SU-DHL-6 (cell line): ENCODE data around the gene DYSF.

Source experiments
- H2AFZ ChIP-seq: fragments of 200-600 bp; sonication (generic); 2 replicates; pipeline ENCODE4 v1.6.1; 2014; ENCODE audit warnings: low read depth, mild to moderate bottlenecking, moderate library complexity, mixed read lengths, antibody characterized with exemption, low read length; ENCODE audit not compliant: severe bottlenecking
- H3F3A ChIP-seq: fragments of 200-600 bp; shearing (Covaris generic); 2 replicates; pipeline ENCODE4 v1.6.0; 2016; ENCODE audit warnings: antibody characterized with exemption, mild to moderate bottlenecking; ENCODE audit not compliant: insufficient read depth
- H3K27ac ChIP-seq: fragments of 200-600 bp; sonication (generic); 2 replicates; pipeline ENCODE4 v1.5.1; 2016; ENCODE audit warnings: low read depth, mild to moderate bottlenecking, low read length, moderate library complexity, mixed read lengths
- H3K27me3 ChIP-seq: fragments of 200-600 bp; sonication (generic), shearing (Covaris generic); 2 replicates; pipeline ENCODE4 v1.6.0; 2014; ENCODE audit warnings: mild to moderate bottlenecking, low read length
- H3K36me3 ChIP-seq: fragments of 200-600 bp; sonication (generic); 2 replicates; pipeline ENCODE4 v1.6.1; 2014; ENCODE audit warnings: mild to moderate bottlenecking, low read length, mixed read lengths
- H3K4me2 ChIP-seq: fragments of 300-600, 200-600 bp; shearing (Covaris generic), sonication (generic); 2 replicates; pipeline ENCODE4 v1.6.0; 2014; ENCODE audit warnings: low read length, low read depth, mild to moderate bottlenecking; ENCODE audit not compliant: poor library complexity, severe bottlenecking
- H3K4me3 ChIP-seq: fragments of 200-600 bp; sonication (generic); 2 replicates; pipeline ENCODE4 v1.5.1; 2014; ENCODE audit warnings: antibody characterized with exemption, low read length, mild to moderate bottlenecking, mixed read lengths; ENCODE audit not compliant: insufficient read depth, poor library complexity, severe bottlenecking
- H3K79me2 ChIP-seq: fragments of 200-600 bp; sonication (generic); 2 replicates; pipeline ENCODE4 v1.6.1; 2014; ENCODE audit warnings: mild to moderate bottlenecking, low read length, moderate library complexity; ENCODE audit not compliant: insufficient read depth
- H3K9ac ChIP-seq: fragments of 200-600 bp; sonication (generic); 2 replicates; pipeline ENCODE4 v1.7.0; 2014; ENCODE audit warnings: mild to moderate bottlenecking, low read length
- H3K9me2 ChIP-seq: fragments of 200-600 bp; sonication (generic); replicated peaks from 2 replicates; pipeline ENCODE4 v1.6.1; 2014; ENCODE audit warnings: low read length; ENCODE audit not compliant: insufficient read depth
- H3K9me3 ChIP-seq: fragments of 200-600 bp; sonication (generic); 2 replicates; pipeline ENCODE4 v1.6.1; 2014; ENCODE audit warnings: low read length, mixed read lengths; ENCODE audit not compliant: insufficient read depth
- H4K20me1 ChIP-seq: fragments of 200-600 bp; sonication (generic); 2 replicates; pipeline ENCODE4 v1.6.1; 2014; ENCODE audit warnings: low read depth, mild to moderate bottlenecking, antibody characterized with exemption, low read length, moderate library complexity, mixed read lengths
- EZH2phosphoT487 ChIP-seq: fragments of 200-600 bp; sonication (generic), shearing (Covaris generic); conservative IDR thresholded peaks from 2 replicates; pipeline ENCODE4 v1.6.1; 2018; ENCODE audit warnings: mild to moderate bottlenecking, antibody characterized with exemption, low read length, moderate library complexity, mixed read lengths
- TF ChIP-seq, protein P1 (sequence below): fragments of 200-600 bp; sonication (generic); IDR thresholded peaks from one replicate; pipeline ENCODE4 v1.5.1; 2017; ENCODE audit warnings: antibody characterized with exemption, mild to moderate bottlenecking, low read length, moderate library complexity; ENCODE audit not compliant: insufficient read depth, poor library complexity, severe bottlenecking

The DYSF gene

DNA sequence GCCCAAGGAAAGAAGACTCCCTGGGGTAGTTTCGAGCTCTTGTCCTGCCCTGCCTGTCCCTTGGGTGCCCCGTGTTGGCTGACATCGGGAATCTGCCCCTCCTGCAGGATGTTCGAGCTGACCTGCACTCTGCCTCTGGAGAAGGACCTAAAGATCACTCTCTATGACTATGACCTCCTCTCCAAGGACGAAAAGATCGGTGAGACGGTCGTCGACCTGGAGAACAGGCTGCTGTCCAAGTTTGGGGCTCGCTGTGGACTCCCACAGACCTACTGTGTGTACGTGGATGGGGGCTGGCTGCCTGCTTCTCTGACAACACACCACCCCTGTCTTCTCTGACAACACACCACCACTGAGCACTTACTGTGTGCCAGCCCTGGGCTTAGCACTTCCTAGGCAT, 210.8 kb downstream of the DYSF start:
- H3K9ac ChIP-seq, result no peak overlapping the region
- H3K27me3 ChIP-seq, result no peaks in the 10 kb centered on the region
- no peaks in the 10 kb centered on the region for H3F3A ChIP-seq
- H2AFZ ChIP-seq, result no peak overlapping the region
- H3K4me2 ChIP-seq, result no peak overlapping the region
- no peaks in the 10 kb centered on the region for H3K9me3 ChIP-seq
- no peaks in the 10 kb centered on the region for H3K79me2 ChIP-seq
- H3K9me2 ChIP-seq, result no peaks in the 10 kb centered on the region
- no peak overlapping the region for H3K27ac ChIP-seq
- no peak overlapping the region for H3K4me3 ChIP-seq
- no peaks in the 10 kb centered on the region for H4K20me1 ChIP-seq
- TF ChIP-seq, protein P1, sequence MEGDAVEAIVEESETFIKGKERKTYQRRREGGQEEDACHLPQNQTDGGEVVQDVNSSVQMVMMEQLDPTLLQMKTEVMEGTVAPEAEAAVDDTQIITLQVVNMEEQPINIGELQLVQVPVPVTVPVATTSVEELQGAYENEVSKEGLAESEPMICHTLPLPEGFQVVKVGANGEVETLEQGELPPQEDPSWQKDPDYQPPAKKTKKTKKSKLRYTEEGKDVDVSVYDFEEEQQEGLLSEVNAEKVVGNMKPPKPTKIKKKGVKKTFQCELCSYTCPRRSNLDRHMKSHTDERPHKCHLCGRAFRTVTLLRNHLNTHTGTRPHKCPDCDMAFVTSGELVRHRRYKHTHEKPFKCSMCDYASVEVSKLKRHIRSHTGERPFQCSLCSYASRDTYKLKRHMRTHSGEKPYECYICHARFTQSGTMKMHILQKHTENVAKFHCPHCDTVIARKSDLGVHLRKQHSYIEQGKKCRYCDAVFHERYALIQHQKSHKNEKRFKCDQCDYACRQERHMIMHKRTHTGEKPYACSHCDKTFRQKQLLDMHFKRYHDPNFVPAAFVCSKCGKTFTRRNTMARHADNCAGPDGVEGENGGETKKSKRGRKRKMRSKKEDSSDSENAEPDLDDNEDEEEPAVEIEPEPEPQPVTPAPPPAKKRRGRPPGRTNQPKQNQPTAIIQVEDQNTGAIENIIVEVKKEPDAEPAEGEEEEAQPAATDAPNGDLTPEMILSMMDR, result no peak
- no peak for TF ChIP-seq EZH2phosphoT487
- H3K36me3 ChIP-seq, result no peaks in the 10 kb centered on the region

DNA sequence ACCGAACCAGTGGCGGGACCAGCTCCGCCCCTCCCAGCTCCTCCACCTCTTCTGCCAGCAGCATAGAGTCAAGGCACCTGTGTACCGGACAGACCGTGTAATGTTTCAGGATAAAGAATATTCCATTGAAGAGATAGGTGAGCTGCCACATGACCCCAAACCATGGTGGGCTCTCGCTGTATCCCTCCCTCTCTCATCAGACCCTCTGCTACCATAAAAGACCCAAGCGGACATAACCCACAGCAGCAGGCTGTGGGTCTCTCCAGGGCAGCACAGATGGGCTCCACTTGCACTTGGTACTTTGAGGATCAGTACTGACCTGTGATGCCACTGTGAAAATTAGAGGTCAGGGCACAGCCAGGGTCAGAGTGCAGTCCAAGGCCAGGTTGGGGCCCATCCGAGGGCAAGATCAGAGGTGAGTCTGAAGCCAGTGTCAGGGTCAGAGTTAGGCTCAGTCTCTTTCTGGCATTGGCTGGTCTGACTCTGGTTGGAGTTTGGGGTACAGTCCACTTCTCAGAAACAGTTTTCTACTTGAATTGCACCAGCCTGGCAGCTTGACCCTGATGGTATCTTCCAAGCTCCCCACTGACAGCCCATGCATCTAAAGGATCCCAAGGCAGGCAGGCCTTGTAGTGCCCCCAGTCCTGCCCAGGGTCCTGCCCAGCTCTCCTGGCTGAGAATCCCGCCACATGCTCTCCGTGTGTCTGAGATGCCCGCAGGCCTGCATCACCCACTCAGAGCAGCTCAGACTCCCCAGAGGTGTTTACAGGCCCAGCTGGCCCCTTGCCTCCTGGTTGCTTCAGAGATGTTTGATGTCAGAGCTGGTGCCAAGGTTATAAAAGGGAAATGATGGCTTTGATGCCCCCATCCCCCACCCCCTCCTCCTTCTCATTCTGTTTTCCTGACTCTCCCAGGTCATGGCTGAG, 212.1 kb downstream of the DYSF start:
- TF ChIP-seq EZH2phosphoT487, result no peak
- TF ChIP-seq, protein P1, result no peak
- no peaks in the 10 kb centered on the region for H3K9me3 ChIP-seq

DNA sequence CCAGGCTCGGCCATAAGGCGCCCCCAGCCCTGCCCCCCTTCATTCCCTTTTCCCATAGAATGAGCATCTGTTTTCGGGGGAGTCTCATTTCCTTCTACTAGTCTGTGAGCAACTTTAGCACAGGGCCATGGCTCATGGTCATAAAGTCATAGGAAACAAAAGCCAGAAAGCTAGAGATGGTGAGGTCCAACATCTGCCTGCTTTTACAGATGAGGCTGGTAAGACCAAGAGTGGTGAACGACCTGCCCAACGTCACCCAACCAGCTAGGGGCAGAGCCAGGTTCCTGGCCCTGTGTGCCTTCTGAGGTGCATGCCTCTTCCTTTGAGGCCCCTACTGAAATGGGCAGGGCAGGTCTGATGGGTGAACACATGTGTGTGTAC, 212.7 kb downstream of the DYSF start:
- no peaks in the 10 kb centered on the region for H3K27me3 ChIP-seq
- no peaks in the 10 kb centered on the region for H3K79me2 ChIP-seq
- no peaks in the 10 kb centered on the region for H3K9me3 ChIP-seq
- no peaks in the 10 kb centered on the region for H4K20me1 ChIP-seq
- H3K4me2 ChIP-seq, result no peak overlapping the region
- no peak overlapping the region for H3K4me3 ChIP-seq
- no peak overlapping the region for H3K9ac ChIP-seq
- TF ChIP-seq EZH2phosphoT487, result no peak
- TF ChIP-seq, protein P1, result no peak
- H3K27ac ChIP-seq, result no peak overlapping the region
- no peaks in the 10 kb centered on the region for H3K36me3 ChIP-seq
- no peak overlapping the region for H2AFZ ChIP-seq
- no peaks in the 10 kb centered on the region for H3K9me2 ChIP-seq
- no peaks in the 10 kb centered on the region for H3F3A ChIP-seq

More for the DNA sequence above, 212.1 kb downstream of the DYSF start:
- Histone ChIP-seq H3K36me3 (no peaks in the 10 kb centered on the region), H3K4me3 (no peak overlapping the region), H3K9ac (no peak overlapping the region), H3K4me2 (no peak overlapping the region), H3K27ac (no peak overlapping the region), H3K27me3 (no peaks in the 10 kb centered on the region), H3K79me2 (no peaks in the 10 kb centered on the region), H2AFZ (no peak overlapping the region), H4K20me1 (no peaks in the 10 kb centered on the region), H3K9me2 (no peaks in the 10 kb centered on the region), H3F3A (no peaks in the 10 kb centered on the region)
